Posterior vena cava (tissue), 2 donors: Measurements from ENCODE around the gene SLC35F4. TPM values are rescaled to one million over a fixed set of nuclear protein-coding genes. Genes with fewer than 3 reads are reported as not detected.

Source experiments
- DNase-seq: peaks from one replicate; pipeline ENCODE4 v3.0.0-alpha.2; 2020; ENCODE audit warnings: low spot score
- intact Hi-C, 2 donors: fragments of 100-400 bp; cut with DNase I; formaldehyde crosslinking; loops; one replicate each; pipeline versions ENCODE4 v1.14.1 to v1.14.2; 2022 to 2023
- total RNA-seq, 2 donors: library from RNA; stranded (reverse); fragmentation: NEBNext Ultra II Directional; extraction: Animal tissue kit (Norgen Biotek cat#: 25700); gene quantifications; one replicate each; pipeline ENCODE4 v1.2.1, GENCODE V29; 2021
- donor health status: DM: yes; HTN: yes; CAD: no.
- donor health status: DM: yes; HTN: yes; CAD: no.

Gene SLC35F4
- total RNA-seq, 2 donors from 2014 or later: 3.9 to 7.1 TPM

DNA sequence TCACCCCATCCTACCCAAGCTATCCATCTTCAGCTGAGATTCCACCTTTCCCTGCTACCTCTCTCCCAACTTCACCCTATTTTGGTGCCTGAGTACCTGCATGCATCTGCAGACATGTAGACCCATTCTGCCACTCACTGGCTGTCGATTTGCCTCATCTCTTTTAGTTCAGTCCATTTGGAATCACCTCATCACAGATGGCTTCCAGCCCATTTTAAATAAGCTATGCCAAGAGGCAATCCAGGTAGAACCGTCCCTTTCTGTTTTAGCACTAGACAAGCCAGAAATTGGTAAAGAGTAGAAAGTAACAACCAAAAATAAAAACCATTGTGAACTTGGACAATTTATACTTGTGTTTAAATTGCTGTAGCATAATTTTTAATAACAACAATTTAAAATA is 11.3 kb downstream of the SLC35F4 start:
- intact Hi-C loops: no loop called here
- no peak for DNase-seq

DNA sequence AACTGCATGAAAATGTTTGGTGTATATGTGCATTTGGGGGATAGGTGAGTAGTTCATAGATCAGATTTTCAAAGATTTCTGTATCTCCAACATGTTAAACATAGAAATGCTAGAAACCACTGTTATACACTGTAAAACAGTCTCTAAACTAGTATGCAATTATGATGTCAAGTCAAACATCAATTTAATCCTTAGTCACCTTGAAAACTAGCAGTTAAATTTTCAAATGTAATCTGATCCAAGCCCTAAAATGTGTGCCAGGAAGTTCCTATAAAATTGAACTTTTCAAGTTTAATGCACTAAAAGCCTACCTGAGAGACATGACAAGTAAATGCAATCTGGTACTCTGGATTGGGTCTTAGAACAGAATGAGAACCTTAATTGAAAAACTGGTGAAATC is 14.5 kb downstream of the SLC35F4 start:
- intact Hi-C loops: no loop called here
- no peak for DNase-seq

DNA sequence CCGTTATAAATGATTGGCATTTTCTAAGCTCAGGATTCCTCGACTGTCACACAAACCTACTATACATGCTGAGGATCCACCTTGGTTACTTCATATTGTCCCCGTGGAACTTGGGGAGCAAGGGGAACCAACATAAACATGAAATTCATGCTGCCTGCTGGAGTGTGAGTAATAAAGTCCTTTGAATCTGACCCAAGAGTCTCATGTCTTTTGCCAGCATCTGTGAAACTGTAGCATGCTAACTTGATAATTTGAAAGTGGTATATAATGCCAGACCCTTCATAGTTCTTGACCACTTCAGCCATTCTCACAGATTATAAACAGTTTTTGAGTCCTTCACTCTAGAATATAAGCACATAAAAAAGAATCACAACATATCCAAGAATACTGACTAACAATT is 17.1 kb downstream of the SLC35F4 start:
- no peak for DNase-seq
- intact Hi-C loops: no loop called here

DNA sequence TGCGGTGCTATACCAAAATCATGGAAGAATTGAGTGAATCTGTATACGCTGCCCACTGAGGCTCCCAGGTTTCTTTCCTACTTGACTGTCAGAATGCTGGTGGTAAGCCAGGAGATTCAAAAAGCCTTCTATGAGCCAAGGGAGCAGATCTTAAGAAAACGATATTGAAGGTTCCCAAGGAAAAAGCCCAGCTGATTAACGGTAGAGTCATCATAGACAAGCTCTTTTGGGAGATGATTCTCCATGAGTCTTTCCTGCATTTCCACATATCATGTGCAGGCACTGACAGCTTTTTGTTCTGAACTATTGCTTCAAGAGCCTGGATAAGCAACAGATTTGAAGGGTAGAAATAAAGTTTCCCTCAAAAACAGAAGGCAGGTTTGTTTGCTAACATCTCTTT is 17.5 kb downstream of the SLC35F4 start:
- intact Hi-C loops: no loop called here
- no peak for DNase-seq

DNA sequence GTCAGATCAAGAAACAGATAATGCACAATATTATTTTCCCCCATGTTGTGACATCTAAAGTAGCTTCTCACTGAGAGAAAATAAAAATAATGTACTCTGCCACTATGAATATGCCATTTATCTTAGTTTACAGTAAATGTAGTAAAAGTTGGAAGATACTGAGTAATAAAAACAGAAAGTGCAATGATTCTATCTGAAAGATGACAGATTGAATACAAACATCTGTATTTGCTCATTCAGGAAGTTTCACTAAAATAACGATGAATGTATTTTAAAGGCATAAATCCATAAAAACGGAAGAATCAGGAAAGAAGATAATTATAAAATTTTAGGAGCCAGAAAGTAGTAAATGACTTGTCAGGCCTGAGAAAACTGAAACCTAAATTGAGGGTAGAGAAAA is 18.2 kb downstream of the SLC35F4 start:
- DNase-seq: no peak
- intact Hi-C loops: no loop called here

DNA sequence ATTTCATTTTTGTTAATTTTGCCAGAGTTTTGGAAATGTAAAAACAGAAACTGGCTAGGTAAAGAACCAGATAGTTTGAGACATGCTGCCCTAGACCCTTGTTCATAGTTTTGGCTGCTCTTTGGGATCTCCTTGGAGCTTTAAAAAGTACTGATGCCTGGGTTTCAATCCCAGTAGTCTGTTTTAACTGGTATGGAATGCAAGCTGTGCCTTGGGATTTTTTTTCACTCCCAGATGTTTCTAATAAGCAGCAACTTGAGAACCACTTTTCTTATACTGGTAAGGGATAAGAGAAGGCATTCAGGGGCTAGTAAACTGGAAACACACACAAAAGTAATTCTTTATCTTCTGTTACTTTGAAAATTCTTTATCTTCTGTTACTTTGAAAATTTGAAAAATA is 18.8 kb downstream of the SLC35F4 start:
- intact Hi-C loops: no loop called here
- DNase-seq: no peak

DNA sequence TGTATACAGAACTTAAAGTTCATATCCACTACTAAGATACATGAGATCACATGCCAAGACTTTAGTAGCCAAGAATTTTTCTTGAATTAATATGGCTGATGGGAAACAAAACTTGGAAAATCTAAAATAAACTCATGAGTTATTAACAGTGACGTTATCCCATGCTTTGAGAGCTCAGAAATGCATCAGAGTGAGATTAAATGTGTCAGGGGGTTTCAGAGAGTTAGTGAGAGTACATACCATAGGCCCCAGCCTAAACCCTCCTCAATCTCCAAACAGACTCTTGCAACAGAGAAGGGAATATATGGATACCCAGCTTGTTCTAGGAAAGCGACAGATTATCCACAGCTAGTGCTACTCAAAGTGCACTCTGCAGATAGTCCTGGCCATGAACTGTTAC is 19.3 kb downstream of the SLC35F4 start:
- intact Hi-C loops: no loop called here
- no peak for DNase-seq

DNA sequence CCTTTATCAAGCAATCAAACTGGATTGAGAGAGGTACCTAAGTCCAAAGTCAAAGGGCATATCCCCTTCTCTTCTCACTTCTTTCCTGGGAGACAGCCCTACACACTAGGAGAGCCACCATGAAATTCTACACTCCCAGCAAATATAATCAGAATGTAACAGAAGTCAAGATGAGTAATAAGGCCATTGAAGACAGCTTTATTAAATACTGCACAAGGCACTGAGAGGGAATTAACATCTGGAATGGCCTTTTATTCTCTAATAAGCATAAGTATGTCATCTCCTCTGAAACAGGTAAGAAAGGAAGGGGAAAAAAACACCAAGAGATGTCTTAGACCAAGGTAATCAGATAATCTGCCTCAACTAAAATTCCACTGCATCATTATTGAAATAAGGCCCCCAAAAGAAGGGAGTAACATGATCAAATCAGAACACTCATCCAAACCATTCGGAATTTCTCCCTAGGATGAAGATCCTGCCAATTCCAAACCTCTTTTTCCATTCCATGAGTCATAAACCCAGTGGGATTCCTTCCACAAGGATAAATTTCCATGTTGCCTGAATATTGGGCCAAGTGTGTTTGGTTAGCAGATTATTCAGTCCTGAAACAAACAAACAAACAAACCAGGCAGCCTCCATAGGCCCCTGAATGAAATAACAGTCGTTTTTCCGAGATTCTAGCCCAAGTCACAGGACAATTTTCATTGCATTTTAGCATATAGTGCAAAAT is 19.9 kb downstream of the SLC35F4 start:
- intact Hi-C loops: no loop called here
- no peak for DNase-seq

DNA sequence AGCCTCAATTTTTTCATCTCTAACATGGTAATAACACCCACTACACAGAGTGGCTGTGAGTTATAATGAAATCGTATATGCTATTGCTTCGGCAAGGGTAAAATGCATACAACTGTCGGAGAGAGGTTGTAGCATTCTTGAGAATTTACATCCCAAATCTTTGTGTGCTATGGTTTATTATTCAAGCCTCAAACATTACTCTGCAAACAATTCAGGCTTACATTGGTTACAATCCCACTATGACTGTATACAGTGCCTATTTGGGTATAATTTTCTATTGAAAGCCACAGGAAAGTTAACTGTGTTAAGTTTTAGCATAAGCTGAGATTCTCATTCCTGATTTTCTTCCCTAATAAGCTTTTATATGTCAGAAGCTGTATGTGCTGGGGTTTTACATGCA is 20.6 kb downstream of the SLC35F4 start:
- intact Hi-C loops: no loop called here

DNA sequence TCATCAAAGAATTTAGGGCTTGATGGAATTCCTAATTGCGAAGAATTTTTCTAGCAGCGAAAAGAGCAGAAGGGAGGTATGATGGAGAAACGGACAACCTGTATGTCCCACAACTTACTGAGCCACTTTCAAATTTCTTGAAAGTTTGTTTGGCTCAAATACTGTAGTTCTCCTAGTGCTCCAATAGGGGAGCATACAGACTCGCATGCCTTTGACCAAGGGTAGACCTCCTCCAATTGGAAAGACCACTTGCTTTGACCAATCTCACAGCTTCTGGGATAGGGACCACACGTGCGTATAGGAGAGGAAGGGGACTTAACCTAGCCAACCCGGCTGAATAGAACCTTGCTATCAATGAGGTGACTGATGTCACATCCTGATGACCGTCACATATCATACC is 28.6 kb downstream of the SLC35F4 start:
- intact Hi-C loops: no loop called here
- DNase-seq: no peak

More for the DNA sequence above, 20.6 kb downstream of the SLC35F4 start:
- DNase-seq: no peak

DNA sequence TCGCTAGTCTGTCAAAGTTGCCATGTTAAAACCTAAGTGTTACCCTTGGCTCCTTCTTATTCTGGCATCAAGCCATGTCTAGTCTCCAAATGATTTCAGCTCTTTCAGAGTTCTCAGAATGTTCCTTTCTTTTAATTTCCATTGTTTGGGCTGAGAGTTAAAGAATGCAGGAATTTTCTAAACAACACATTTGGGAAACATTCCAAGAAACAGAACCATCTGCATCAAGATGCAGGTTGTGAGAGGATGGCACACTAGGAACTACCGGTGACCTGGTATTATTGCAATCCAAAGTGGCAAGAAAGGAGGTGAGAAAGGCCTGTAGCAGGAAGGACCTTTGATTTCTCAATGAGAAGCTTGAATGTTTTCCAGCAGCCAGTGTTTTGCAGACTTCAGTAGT is 30.1 kb downstream of the SLC35F4 start:
- intact Hi-C loops: no loop called here
- DNase-seq: no peak

DNA sequence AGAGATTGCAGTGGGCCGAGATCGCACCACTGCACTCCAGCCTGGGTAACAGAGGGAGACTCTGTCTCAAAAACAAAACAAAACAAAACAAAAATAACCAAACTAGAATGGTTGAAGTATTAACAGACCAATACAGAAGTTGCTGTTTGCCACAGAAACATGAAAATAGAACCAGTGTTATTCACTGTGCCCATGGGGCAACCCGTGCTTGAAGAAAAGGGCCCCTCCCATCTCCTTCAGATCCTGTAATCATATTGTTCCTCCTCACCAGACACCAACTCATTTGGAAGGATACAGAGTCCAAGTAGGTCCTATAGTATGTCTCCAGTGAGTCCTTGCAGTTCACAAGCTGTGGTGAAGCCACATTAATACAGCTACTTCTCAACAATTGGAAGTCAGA is 30.9 kb downstream of the SLC35F4 start:
- intact Hi-C loops: no loop called here
- DNase-seq: no peak

DNA sequence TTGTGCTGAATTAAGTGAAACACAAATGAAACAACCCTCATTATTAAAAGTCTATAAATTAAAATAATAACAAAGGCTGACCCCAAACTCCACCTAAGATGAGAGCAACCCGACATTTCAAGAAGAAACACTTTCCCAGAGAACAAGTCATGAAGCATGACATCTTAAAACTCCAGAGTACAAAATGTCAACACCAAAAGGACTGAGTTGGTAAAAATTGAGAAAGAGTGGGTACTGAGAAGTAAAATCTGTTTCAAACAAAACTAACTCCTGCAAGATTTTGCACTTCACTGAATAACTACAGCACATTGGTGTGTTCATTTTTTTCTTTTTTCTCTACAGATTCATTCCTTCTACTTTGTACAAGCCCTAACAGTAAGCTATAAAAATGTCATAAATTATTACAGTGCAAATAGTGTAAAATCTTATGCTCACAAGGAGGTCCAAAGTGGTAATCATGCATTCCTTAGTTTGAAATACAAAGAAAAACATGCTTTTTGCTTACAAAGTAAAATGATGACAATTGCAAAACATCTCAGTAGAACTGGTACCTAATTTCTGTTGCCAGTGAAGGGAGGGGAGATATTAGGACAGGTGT is 31.8 kb downstream of the SLC35F4 start:
- intact Hi-C loops: no loop called here
- DNase-seq: no peak

DNA sequence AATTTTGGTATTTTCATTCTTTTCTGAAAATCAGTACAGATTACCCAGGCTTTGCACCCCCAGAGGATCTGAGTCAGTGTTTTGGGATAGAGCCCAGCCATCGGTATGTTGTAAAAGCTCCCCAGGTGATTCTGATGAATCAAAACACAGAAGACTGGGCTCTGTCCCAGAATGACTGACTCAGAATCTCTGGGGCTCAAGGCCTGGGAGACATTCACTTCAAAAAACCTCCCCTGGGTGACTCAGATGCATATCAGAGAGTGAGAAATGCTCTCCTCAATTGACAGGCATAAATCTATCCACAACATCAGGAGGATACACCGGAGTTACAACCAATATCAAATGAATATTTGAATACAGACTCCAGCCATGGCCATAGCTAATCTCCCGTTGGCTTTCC is 32.6 kb downstream of the SLC35F4 start:
- no peak for DNase-seq

DNA sequence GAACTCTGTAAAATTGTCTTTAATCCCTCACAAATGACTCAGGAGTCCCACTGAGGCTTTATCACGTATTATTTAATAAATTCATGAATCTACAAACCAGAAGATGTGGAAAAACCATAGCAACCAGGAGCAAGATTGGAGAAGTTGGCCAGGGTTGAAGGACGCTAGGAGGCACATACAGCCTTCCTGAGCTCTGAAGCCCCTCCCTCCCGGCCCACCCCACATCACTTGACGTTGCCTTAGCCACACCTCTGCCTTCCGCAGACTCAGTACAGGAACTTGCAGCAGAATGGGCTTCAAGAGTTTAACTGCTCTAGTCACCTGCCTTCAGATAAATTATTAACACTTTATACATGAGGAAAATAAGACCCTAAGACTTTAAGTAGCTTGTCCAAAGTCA is 33.9 kb downstream of the SLC35F4 start:
- intact Hi-C loops: no loop called here
- no peak for DNase-seq

More for the DNA sequence above, 32.6 kb downstream of the SLC35F4 start:
- intact Hi-C loops: no loop called here

DNA sequence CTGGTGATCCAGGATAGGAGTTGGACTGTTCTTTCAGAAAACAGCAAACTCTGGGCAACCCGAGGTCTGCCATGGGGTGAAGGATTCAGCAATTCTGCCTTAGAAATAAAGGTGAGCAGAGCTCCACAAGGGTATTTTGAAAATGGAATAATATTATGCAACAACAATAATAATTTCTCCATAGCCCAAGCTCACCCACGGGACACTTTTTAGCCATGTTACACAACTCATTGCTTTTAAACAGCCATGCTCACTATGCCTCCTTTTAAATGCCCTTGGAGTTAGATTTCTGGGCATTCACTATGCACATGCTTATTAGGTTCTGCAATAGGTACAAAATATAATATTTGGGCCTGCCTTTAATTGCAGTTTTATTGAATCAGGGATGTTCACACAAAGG is 37.2 kb downstream of the SLC35F4 start:
- no peak for DNase-seq
- intact Hi-C loops: no loop called here

DNA sequence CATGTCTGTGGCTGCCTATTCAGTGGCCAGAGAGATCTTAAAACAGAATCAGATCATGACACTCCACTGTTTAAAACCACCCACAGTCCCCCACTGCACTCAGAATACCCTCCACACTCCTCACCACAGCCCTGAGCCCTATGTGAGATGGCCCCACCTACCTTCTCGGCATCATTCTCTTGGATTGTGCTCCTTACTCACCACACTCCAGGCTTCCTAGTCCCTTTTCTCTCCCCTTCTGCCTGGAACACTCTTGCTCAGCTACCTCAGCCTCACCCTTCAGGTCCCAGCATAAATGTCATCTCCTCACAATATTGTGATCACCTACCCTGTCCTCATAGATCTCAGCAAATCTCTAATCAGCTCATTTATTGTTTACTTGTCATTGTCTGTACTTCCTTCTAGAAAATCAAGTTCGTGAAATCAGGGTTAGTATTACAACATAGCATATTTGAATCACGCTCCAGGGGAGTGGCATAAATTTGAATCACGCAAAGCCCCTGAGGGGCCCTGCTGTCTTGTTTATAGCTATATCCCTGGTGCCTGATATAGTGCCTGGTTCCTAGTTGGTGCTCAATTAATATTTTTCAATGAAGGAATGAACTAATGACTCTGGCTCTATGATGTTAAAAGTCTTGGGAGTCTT is 42.8 kb downstream of the SLC35F4 start:
- intact Hi-C loops: no loop called here
- DNase-seq: no peak

DNA sequence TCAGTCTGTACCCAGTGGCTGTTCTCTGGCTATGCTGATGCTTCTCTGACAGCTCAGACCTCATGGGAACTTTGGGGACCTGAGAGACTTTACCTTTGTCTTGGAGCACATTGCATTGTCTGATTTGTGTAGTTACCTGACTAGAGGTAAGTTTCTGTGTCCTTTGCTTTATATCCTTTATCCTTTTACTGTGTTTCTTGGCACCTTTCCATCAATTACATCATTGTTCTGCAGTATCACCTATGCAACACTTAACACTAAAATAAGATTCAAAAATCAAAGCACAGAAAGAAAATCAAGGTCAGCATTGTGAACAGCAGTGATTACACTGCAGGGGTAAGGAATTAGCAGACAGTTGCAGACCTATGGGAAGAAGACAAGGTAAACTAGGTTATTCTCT is 43.8 kb downstream of the SLC35F4 start:
- DNase-seq: no peak
- intact Hi-C loops: no loop called here

DNA sequence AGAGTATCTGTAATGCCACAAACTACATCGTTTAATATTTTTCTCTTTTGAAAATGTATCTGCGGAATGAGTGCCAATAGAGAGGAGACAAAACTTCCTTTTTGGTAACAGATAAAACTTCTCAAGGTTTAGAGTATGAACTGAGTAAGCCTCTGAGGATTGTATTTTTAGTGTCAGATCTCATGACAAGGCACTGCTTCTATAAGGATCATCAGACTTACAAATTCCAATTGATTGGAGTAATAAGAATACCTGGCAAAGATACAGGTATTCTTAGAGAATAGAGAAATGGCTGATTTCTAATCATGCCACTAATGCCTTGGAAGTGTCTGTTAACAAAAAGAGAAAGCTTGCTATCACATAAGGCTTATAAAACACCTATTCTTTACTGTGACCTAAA is 45.3 kb downstream of the SLC35F4 start:
- intact Hi-C loops: no loop called here
- no peak for DNase-seq

DNA sequence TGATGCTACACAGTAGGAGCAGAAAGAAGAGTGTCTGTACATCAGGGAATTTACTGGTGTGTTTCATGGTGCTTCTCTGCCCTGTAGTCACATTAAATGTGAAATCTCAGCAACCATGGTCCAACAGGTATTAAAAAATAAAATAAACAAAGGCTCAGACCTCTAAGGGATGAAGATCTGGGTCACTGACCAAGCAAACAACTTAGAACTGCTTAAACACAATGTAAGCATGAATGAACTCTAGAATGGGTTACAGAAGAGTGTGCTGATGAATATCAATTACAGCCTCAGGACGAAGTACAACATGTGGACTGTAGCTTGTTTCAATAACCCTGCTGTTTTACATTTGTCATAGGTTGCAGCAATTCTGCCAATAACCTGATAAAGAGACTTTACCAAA is 47.4 kb downstream of the SLC35F4 start:
- intact Hi-C loops: no loop called here
- DNase-seq: no peak
